Fibroblast of lung (primary cell): Measurements from ENCODE around the gene LRRC52. TPM values are rescaled to one million over a fixed set of nuclear protein-coding genes. Genes with fewer than 3 reads are reported as not detected.

Experiments used
- DNase-seq, 2 donors: peaks; one replicate each; pipeline versions ENCODE4 v3.0.0 to v3.0.0-alpha.2; 2010; ENCODE audit warnings: low read depth in 2 of 2
- H2AFZ ChIP-seq: 2 replicates; pipeline ENCODE4 v1.5.1; 2012; ENCODE audit warnings: low read length, control low read depth, inconsistent platforms
- H3K27ac ChIP-seq: 2 replicates; pipeline ENCODE4 v1.5.1; 2011; ENCODE audit warnings: low read length, control low read depth; ENCODE audit not compliant: insufficient read depth
- H3K27me3 ChIP-seq: 2 replicates; pipeline ENCODE4 v1.5.1; 2011; ENCODE audit warnings: mild to moderate bottlenecking, low read length; ENCODE audit not compliant: control insufficient read depth, insufficient read depth
- H3K36me3 ChIP-seq: 2 replicates; pipeline ENCODE4 v1.5.1; 2011; ENCODE audit warnings: low read length; ENCODE audit not compliant: control insufficient read depth, insufficient read depth
- H3K4me1 ChIP-seq: 2 replicates; pipeline ENCODE4 v1.5.1; 2011; ENCODE audit warnings: low read length; ENCODE audit not compliant: control insufficient read depth, insufficient read depth; ENCODE audit errors: extremely low read depth
- H3K4me2 ChIP-seq: 2 replicates; pipeline ENCODE4 v1.5.1; 2011; ENCODE audit warnings: low read length, control low read depth; ENCODE audit not compliant: insufficient read depth; ENCODE audit errors: extremely low read depth
- H3K4me3 ChIP-seq, 4 experiments: fragments of 200-600 bp in 1 of 4; sonication (generic) in 1 of 4; replicated peaks in 1 of 4; 2 replicates each; pipeline ENCODE4 v1.5.1; 2011 to 2016; ENCODE audit warnings: low read length in 4 of 4, low read depth in 3 of 4, mild to moderate bottlenecking in 3 of 4, control low read depth in 2 of 4, inconsistent platforms in 1 of 4, mixed read lengths in 1 of 4; ENCODE audit not compliant: insufficient read depth in 1 of 4; ENCODE audit errors: control extremely low read depth in 1 of 4
- H3K79me2 ChIP-seq: 2 replicates; pipeline ENCODE4 v1.5.1; 2012; ENCODE audit warnings: mild to moderate bottlenecking, low read length, inconsistent platforms; ENCODE audit not compliant: control insufficient read depth, insufficient read depth
- H3K9ac ChIP-seq: 2 replicates; pipeline ENCODE4 v1.5.1; 2011; ENCODE audit warnings: mild to moderate bottlenecking, low read length, control low read depth; ENCODE audit not compliant: insufficient read depth
- H3K9me3 ChIP-seq: 2 replicates; pipeline ENCODE4 v1.5.1; 2012; ENCODE audit warnings: low read depth, low read length; ENCODE audit not compliant: control insufficient read depth, insufficient read depth
- H4K20me1 ChIP-seq: 2 replicates; pipeline ENCODE4 v1.5.1; 2011; ENCODE audit warnings: low read length; ENCODE audit not compliant: control insufficient read depth, insufficient read depth; ENCODE audit errors: extremely low read depth
- EZH2 ChIP-seq: IDR thresholded peaks from 2 replicates; pipeline ENCODE4 v1.5.1; 2012; ENCODE audit warnings: low read length, control low read depth, mild to moderate bottlenecking; ENCODE audit errors: missing control alignments
- polyA plus RNA-seq, 2 donors: library from polyadenylated mRNA; depleted of rRNA in 1 of 2; stranded (reverse) in 1 of 2; unstranded in 1 of 2; fragments of >200 nt; gene quantifications; 2 replicates each; pipeline ENCODE4 v1.2.1, GENCODE V29; 2011 to 2012; ENCODE audit warnings: missing spikeins in 1 of 2
- total RNA-seq: library from RNA; depleted of rRNA; stranded (reverse); fragments of >200 nt; gene quantifications from 2 replicates; pipeline ENCODE4 v1.2.1, GENCODE V29; 2014
- TF ChIP-seq, protein P1 (sequence below), 2 donors: IDR thresholded peaks in 1 of 2; conservative IDR thresholded peaks in 1 of 2; 1 replicate in 1 of 2; 2 replicates in 1 of 2; pipeline ENCODE4 v1.5.1; 2011 to 2012; ENCODE audit warnings: low read length in 2 of 2, control low read depth in 1 of 2, inconsistent platforms in 1 of 2, low read depth in 1 of 2, mild to moderate bottlenecking in 1 of 2

The LRRC52 gene
- total and polyA plus RNA-seq, 2 donors (not counting 1 experiment from before 2014, with no cell fraction given), result not detected

GRCh38 chr1:165595246-165595938, 51.6 kb downstream of the LRRC52 start:
- no peak overlapping the region for H3K27ac ChIP-seq
- DNase-seq, result peak; percentile 58 to 67
- H2AFZ ChIP-seq, result no peak overlapping the region
- H3K9me3 ChIP-seq, result no peaks in the 10 kb centered on the region
- TF ChIP-seq EZH2, result no peak
- TF ChIP-seq, protein P1, sequence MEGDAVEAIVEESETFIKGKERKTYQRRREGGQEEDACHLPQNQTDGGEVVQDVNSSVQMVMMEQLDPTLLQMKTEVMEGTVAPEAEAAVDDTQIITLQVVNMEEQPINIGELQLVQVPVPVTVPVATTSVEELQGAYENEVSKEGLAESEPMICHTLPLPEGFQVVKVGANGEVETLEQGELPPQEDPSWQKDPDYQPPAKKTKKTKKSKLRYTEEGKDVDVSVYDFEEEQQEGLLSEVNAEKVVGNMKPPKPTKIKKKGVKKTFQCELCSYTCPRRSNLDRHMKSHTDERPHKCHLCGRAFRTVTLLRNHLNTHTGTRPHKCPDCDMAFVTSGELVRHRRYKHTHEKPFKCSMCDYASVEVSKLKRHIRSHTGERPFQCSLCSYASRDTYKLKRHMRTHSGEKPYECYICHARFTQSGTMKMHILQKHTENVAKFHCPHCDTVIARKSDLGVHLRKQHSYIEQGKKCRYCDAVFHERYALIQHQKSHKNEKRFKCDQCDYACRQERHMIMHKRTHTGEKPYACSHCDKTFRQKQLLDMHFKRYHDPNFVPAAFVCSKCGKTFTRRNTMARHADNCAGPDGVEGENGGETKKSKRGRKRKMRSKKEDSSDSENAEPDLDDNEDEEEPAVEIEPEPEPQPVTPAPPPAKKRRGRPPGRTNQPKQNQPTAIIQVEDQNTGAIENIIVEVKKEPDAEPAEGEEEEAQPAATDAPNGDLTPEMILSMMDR (conservative IDR thresholded peaks at IDR 0.05 in 1 of 2, IDR thresholded peaks at IDR 0.05 in 1 of 2; ENCODE audit: low read depth in 1 of 2, low read length in 2 of 2), result no peak
- no peak overlapping the region for H3K4me3 ChIP-seq
- H3K4me1 ChIP-seq, result peaks cover 8% of the 10 kb centered on the region
- H3K79me2 ChIP-seq, result no peaks in the 10 kb centered on the region
- H3K9ac ChIP-seq, result no peak overlapping the region
- H3K27me3 ChIP-seq, result peaks cover 10% of the 10 kb centered on the region
- no peak overlapping the region for H3K4me2 ChIP-seq
- no peaks in the 10 kb centered on the region for H4K20me1 ChIP-seq
- H3K36me3 ChIP-seq, result no peaks in the 10 kb centered on the region

GRCh38 chr1:165597883-165598675, 54.3 kb downstream of the LRRC52 start:
- H3K4me3 ChIP-seq, result peak overlapping the region; percentile 27 to 75 (median 53)
- no peaks in the 10 kb centered on the region for H4K20me1 ChIP-seq
- peak overlapping the region; percentile 66 for H2AFZ ChIP-seq
- H3K9me3 ChIP-seq, result no peaks in the 10 kb centered on the region
- no peaks in the 10 kb centered on the region for H3K79me2 ChIP-seq
- no peaks in the 10 kb centered on the region for H3K36me3 ChIP-seq
- peaks cover 10% of the 10 kb centered on the region for H3K27me3 ChIP-seq
- peak overlapping the region; percentile 65 for H3K9ac ChIP-seq
- H3K4me1 ChIP-seq, result peaks cover 8% of the 10 kb centered on the region
- TF ChIP-seq, protein P1 (conservative IDR thresholded peaks at IDR 0.05 in 1 of 2, IDR thresholded peaks at IDR 0.05 in 1 of 2; ENCODE audit: low read depth in 1 of 2, low read length in 2 of 2), result no peak
- TF ChIP-seq EZH2, result no peak
- H3K4me2 ChIP-seq, result peak overlapping the region; percentile 92
- peak; percentile 93 to 97 for DNase-seq
- H3K27ac ChIP-seq, result peak overlapping the region; percentile 85

GRCh38 chr1:165598676-165599059, 54.9 kb downstream of the LRRC52 start:
- peaks cover 8% of the 10 kb centered on the region for H3K4me1 ChIP-seq
- H3K27ac ChIP-seq, result peak overlapping the region; percentile 85

More at GRCh38 chr1:165598676-165599059, 54.9 kb downstream of the LRRC52 start:
- Histone ChIP-seq H4K20me1 (no peaks in the 10 kb centered on the region), H3K36me3 (no peaks in the 10 kb centered on the region), H3K79me2 (no peaks in the 10 kb centered on the region), H3K4me3 (peak overlapping the region; percentile 27 to 75 (median 53)), H3K27me3 (peaks cover 10% of the 10 kb centered on the region), H3K9me3 (no peaks in the 10 kb centered on the region), H3K4me2 (peak overlapping the region; percentile 92), H2AFZ (peak overlapping the region; percentile 58), H3K9ac (peak overlapping the region; percentile 65)
- DNase-seq, result peak in 1 of 2 donors; percentile 3
- no peak for TF ChIP-seq EZH2
- TF ChIP-seq, protein P1 (conservative IDR thresholded peaks at IDR 0.05 in 1 of 2, IDR thresholded peaks at IDR 0.05 in 1 of 2; ENCODE audit: low read depth in 1 of 2, low read length in 2 of 2), result no peak
